ENCODE data around the gene CLIP3. TPM values are rescaled to one million over a fixed set of nuclear protein-coding genes. Genes with fewer than 3 reads are reported as not detected.
"Not testable (repeated sequence)": the region's sequence is repeated elsewhere in the genome, so short reads cannot be mapped to it uniquely, and the experiment has no call there.

The CLIP3 gene
- total RNA-seq, 2 experiments from 2014 or later: 0.98 to 1.1 TPM

GRCh38 chr19:36058481-36059179, 26.0 kb upstream of the CLIP3 start:
- DNase-seq (no peak), ATAC-seq (no peak)
- peaks cover 32% of the 10 kb centered on the region for H3K4me1 Mint-ChIP-seq
- CTCF ChIA-PET: no interaction called here
- H3K9me3 Mint-ChIP-seq (ENCODE audit: low read depth): no peaks in the 10 kb centered on the region
- H3K27me3 Mint-ChIP-seq: no peaks in the 10 kb centered on the region
- H3K4me3 Mint-ChIP-seq: no peak overlapping the region
- peaks cover 26% of the 10 kb centered on the region for H3K36me3 Mint-ChIP-seq
- no peak overlapping the region for H3K27ac Mint-ChIP-seq

GRCh38 chr19:36054733-36055686, 22.3 kb upstream of the CLIP3 start, which contains the start of gene WDR62:
TSS of gene WDR62 (plus strand) at chr19:36054897. CDS start at chr19:36054972, 75 bp downstream.
- Mint-ChIP-seq H3K36me3 (peaks cover 16% of the 10 kb centered on the region), H3K27me3 (no peaks in the 10 kb centered on the region), H3K9me3 (ENCODE audit: low read depth) (no peaks in the 10 kb centered on the region), H3K4me3 (peak within 1 kb of the TSS; percentile 98), H3K4me1 (peaks cover 41% of the 10 kb centered on the region), H3K27ac (peak within 1 kb of the TSS; percentile 98)
- DNase-seq: peak; percentile 96
- ATAC-seq: peak; percentile 80
- CTCF ChIA-PET: interaction anchor here (0.5 to 2.2 kb wide), 7 partner anchors 19 to 407 kb away, joined by 3 to 8 read pairs (median 4); partner anchors contain the start of genes COX6B1, POLR2I and TBCB

GRCh38 chr19:36054119-36054732, 21.6 kb upstream of the CLIP3 start, which contains the start of gene THAP8:
TSS of gene THAP8 (minus strand) at chr19:36054285. CDS start at chr19:36054217, 68 bp downstream.
- H3K4me3 Mint-ChIP-seq: peak within 1 kb of the TSS; percentile 98
- H3K4me1 Mint-ChIP-seq: peaks cover 40% of the 10 kb centered on the region
- CTCF ChIA-PET: interaction anchor here (0.8 to 2.2 kb wide), 8 partner anchors 25 to 406 kb away, joined by 3 to 5 read pairs (median 4); partner anchors contain the start of gene COX6B1
- H3K36me3 Mint-ChIP-seq: peaks cover 12% of the 10 kb centered on the region
- DNase-seq: peak; percentile 100
- no peaks in the 10 kb centered on the region for H3K27me3 Mint-ChIP-seq
- peak; percentile 90 for ATAC-seq
- H3K27ac Mint-ChIP-seq: peak within 1 kb of the TSS; percentile 98
- no peaks in the 10 kb centered on the region for H3K9me3 Mint-ChIP-seq (ENCODE audit: low read depth)

GRCh38 chr19:36051637-36052036, 19.0 kb upstream of the CLIP3 start:
- H3K4me1 Mint-ChIP-seq: peaks cover 25% of the 10 kb centered on the region
- DNase-seq (no peak), ATAC-seq (no peak)
- CTCF ChIA-PET: no interaction called here
- peaks cover 3% of the 10 kb centered on the region for H3K36me3 Mint-ChIP-seq
- no peaks in the 10 kb centered on the region for H3K27me3 Mint-ChIP-seq
- no peak overlapping the region for H3K27ac Mint-ChIP-seq
- H3K9me3 Mint-ChIP-seq (ENCODE audit: low read depth): no peaks in the 10 kb centered on the region
- no peak overlapping the region for H3K4me3 Mint-ChIP-seq

GRCh38 chr19:36051236-36051635, 18.6 kb upstream of the CLIP3 start:
- H3K9me3 Mint-ChIP-seq (ENCODE audit: low read depth): no peaks in the 10 kb centered on the region
- no peak overlapping the region for H3K4me3 Mint-ChIP-seq
- no peak overlapping the region for H3K27ac Mint-ChIP-seq
- H3K4me1 Mint-ChIP-seq: peaks cover 22% of the 10 kb centered on the region
- peaks cover 3% of the 10 kb centered on the region for H3K36me3 Mint-ChIP-seq
- H3K27me3 Mint-ChIP-seq: no peaks in the 10 kb centered on the region
- CTCF ChIA-PET: no interaction called here
- ATAC-seq (no peak), DNase-seq (no peak)

GRCh38 chr19:36049080-36049698, 16.5 kb upstream of the CLIP3 start:
- CTCF ChIA-PET: no interaction called here
- peaks cover 12% of the 10 kb centered on the region for H3K4me1 Mint-ChIP-seq
- DNase-seq (no peak), ATAC-seq (no peak)
- no peak overlapping the region for H3K27ac Mint-ChIP-seq
- no peak overlapping the region for H3K4me3 Mint-ChIP-seq
- H3K36me3 Mint-ChIP-seq: peaks cover 9% of the 10 kb centered on the region
- H3K9me3 Mint-ChIP-seq (ENCODE audit: low read depth): no peaks in the 10 kb centered on the region
- no peaks in the 10 kb centered on the region for H3K27me3 Mint-ChIP-seq

- no peak overlapping the region for H3K27ac Mint-ChIP-seq
- DNase-seq: no peak
- H3K36me3 Mint-ChIP-seq: peaks cover 9% of the 10 kb centered on the region
- H3K9me3 Mint-ChIP-seq (ENCODE audit: low read depth): no peaks in the 10 kb centered on the region
- H3K4me3 Mint-ChIP-seq: no peak overlapping the region
- CTCF ChIA-PET: interaction anchor here (1.5 kb wide), 1 partner anchor 53 kb away, joined by 4 read pairs; the partner anchor contains the start of gene SDHAF1
- H3K27me3 Mint-ChIP-seq: no peaks in the 10 kb centered on the region
- ATAC-seq: no peak
- H3K4me1 Mint-ChIP-seq: peaks cover 7% of the 10 kb centered on the region
These were observed 15.2 kb upstream of the CLIP3 start for GRCh38 chr19:36047835-36048234.

GRCh38 chr19:36046443-36047050, 13.9 kb upstream of the CLIP3 start:
- ATAC-seq (no peak), DNase-seq (no peak)
- CTCF ChIA-PET: interaction anchor here (1.5 kb wide), 1 partner anchor 52 kb away, joined by 4 read pairs; the partner anchor contains the start of gene SDHAF1
- no peaks in the 10 kb centered on the region for H3K27me3 Mint-ChIP-seq
- no peak overlapping the region for H3K27ac Mint-ChIP-seq
- no peak overlapping the region for H3K4me3 Mint-ChIP-seq
- H3K4me1 Mint-ChIP-seq: no peaks in the 10 kb centered on the region
- peaks cover 9% of the 10 kb centered on the region for H3K36me3 Mint-ChIP-seq
- H3K9me3 Mint-ChIP-seq (ENCODE audit: low read depth): no peaks in the 10 kb centered on the region

- no peak overlapping the region for H3K27ac Mint-ChIP-seq
- H3K36me3 Mint-ChIP-seq: peaks cover 9% of the 10 kb centered on the region
- H3K4me1 Mint-ChIP-seq: no peaks in the 10 kb centered on the region
- no peaks in the 10 kb centered on the region for H3K9me3 Mint-ChIP-seq (ENCODE audit: low read depth)
- no peak overlapping the region for H3K4me3 Mint-ChIP-seq
- CTCF ChIA-PET: no interaction called here
- DNase-seq (no peak), ATAC-seq (no peak)
- no peaks in the 10 kb centered on the region for H3K27me3 Mint-ChIP-seq
These were observed 11.3 kb upstream of the CLIP3 start for GRCh38 chr19:36043952-36044351.

GRCh38 chr19:36041831-36042230, 9.2 kb upstream of the CLIP3 start:
- no peak overlapping the region for H3K4me3 Mint-ChIP-seq
- CTCF ChIA-PET: no interaction called here
- DNase-seq (no peak), ATAC-seq (no peak)
- H3K4me1 Mint-ChIP-seq: peaks cover 6% of the 10 kb centered on the region
- H3K36me3 Mint-ChIP-seq: peaks cover 6% of the 10 kb centered on the region
- no peaks in the 10 kb centered on the region for H3K27me3 Mint-ChIP-seq
- no peaks in the 10 kb centered on the region for H3K9me3 Mint-ChIP-seq (ENCODE audit: low read depth)
- no peak overlapping the region for H3K27ac Mint-ChIP-seq

- not testable (repeated sequence) for H3K4me1 Mint-ChIP-seq; H3K27me3 Mint-ChIP-seq; H3K9me3 Mint-ChIP-seq (ENCODE audit: low read depth); H3K36me3 Mint-ChIP-seq; H3K27ac Mint-ChIP-seq; ATAC-seq; H3K4me3 Mint-ChIP-seq; DNase-seq
- CTCF ChIA-PET: interaction anchor here (0.7 kb wide), 1 partner anchor 56 kb away, joined by 3 read pairs; no protein-coding TSS in a partner anchor
These were observed 8.4 kb upstream of the CLIP3 start for GRCh38 chr19:36041092-36041491.

GRCh38 chr19:36040495-36040894, 7.8 kb upstream of the CLIP3 start:
- ATAC-seq (no peak), DNase-seq (no peak)
- Mint-ChIP-seq H3K4me3 (no peak overlapping the region), H3K4me1 (peaks cover 12% of the 10 kb centered on the region), H3K36me3 (peaks cover 5% of the 10 kb centered on the region), H3K27ac (no peak overlapping the region), H3K9me3 (ENCODE audit: low read depth) (no peaks in the 10 kb centered on the region), H3K27me3 (no peaks in the 10 kb centered on the region)
- CTCF ChIA-PET: interaction anchor here (0.7 kb wide), 1 partner anchor 55 kb away, joined by 3 read pairs; no protein-coding TSS in a partner anchor
